H1 (cell line): ENCODE results near the gene GAST. TPM values are rescaled to one million over a fixed set of nuclear protein-coding genes. Genes with fewer than 3 reads are reported as not detected.
A peak's percentile ranks its signal among the peaks of the same experiment; 100 is the strongest.

Experiments
- CTCF ChIA-PET: fragments of 300-600 bp; sonication (Branson Sonifier 250); formaldehyde crosslinking; loops from one replicate; lab custom pipeline; 2021; ENCODE audit not compliant: partially characterized antibody; lab: Charles Lee
- POLR2A ChIA-PET: fragments of 300-600 bp; sonication (Branson Sonifier 250); formaldehyde crosslinking; loops from one replicate; lab custom pipeline; 2021; ENCODE audit warnings: inconsistent platforms; ENCODE audit not compliant: partially characterized antibody; lab: Charles Lee
- DNase-seq, 2 experiments: peaks; one replicate each; pipeline versions ENCODE4 v3.0.0 to v3.0.0-alpha.2; 2010 to 2022; ENCODE audit warnings: low spot score in 2 of 2, low read depth in 1 of 2, mixed read lengths in 1 of 2
- FAIRE-seq: peaks from 2 replicates; lab custom pipeline; 2011; peaks lifted over from hg19 to GRCh38; lab: Jason Lieb, UNC
- H2AFZ ChIP-seq: 2 replicates; pipeline ENCODE4 v1.8.1; 2012; ENCODE audit warnings: low read length, inconsistent platforms
- H2AK5ac ChIP-seq: 2 replicates; pipeline ENCODE4 v1.6.1; 2013; ENCODE audit warnings: low read depth, low read length
- H2BK120ac ChIP-seq: replicated peaks from 2 replicates; pipeline ENCODE3; 2013; ENCODE audit warnings: low read depth, low read length, inconsistent platforms
- H2BK12ac ChIP-seq: 2 replicates; pipeline ENCODE4 v1.6.1; 2013; ENCODE audit warnings: low read depth, low read length
- H2BK15ac ChIP-seq: 2 replicates; pipeline ENCODE4 v1.6.1; 2013; ENCODE audit warnings: low read length
- H2BK20ac ChIP-seq: 2 replicates; pipeline ENCODE4 v1.6.1; 2013; ENCODE audit warnings: low read length
- H2BK5ac ChIP-seq: 2 replicates; pipeline ENCODE4 v1.6.1; 2013; ENCODE audit warnings: low read depth, low read length
- H3K14ac ChIP-seq: 2 replicates; pipeline ENCODE4 v1.6.1; 2013; ENCODE audit warnings: inconsistent platforms; ENCODE audit not compliant: insufficient read length
- H3K18ac ChIP-seq: 2 replicates; pipeline ENCODE4 v1.6.1; 2013; ENCODE audit warnings: low read length; ENCODE audit errors: extremely low read depth
- H3K23ac ChIP-seq: 2 replicates; pipeline ENCODE4 v1.6.1; 2013; ENCODE audit warnings: inconsistent platforms; ENCODE audit not compliant: insufficient read length
- H3K23me2 ChIP-seq: 2 replicates; pipeline ENCODE4 v1.6.1; 2013; ENCODE audit warnings: low read depth, low read length
- H3K27ac ChIP-seq: 2 replicates; pipeline ENCODE4 v1.6.1; 2011; ENCODE audit warnings: low read depth, low read length, inconsistent platforms
- H3K27me3 ChIP-seq, 4 experiments: replicated peaks in 1 of 4; 1 replicate in 1 of 4; 2 replicates in 3 of 4; pipeline versions ENCODE4 v1.6.1 to v1.8.1; 2011 to 2013; ENCODE audit warnings: low read length in 3 of 4, mild to moderate bottlenecking in 3 of 4, inconsistent platforms in 2 of 4, mixed read lengths in 2 of 4, moderate library complexity in 1 of 4; ENCODE audit not compliant: control insufficient read depth in 3 of 4, insufficient read depth in 3 of 4; ENCODE audit errors: extremely low read depth in 1 of 4
- H3K36me3 ChIP-seq, 4 experiments: 2 replicates each; pipeline versions ENCODE4 v1.6.1 to v1.8.1; 2011 to 2013; ENCODE audit warnings: mild to moderate bottlenecking in 4 of 4, low read length in 3 of 4, moderate library complexity in 2 of 4, control low read depth in 1 of 4, inconsistent platforms in 1 of 4; ENCODE audit not compliant: insufficient read depth in 4 of 4, control insufficient read depth in 2 of 4
- H3K4ac ChIP-seq: replicated peaks from 2 replicates; pipeline ENCODE3; 2013; ENCODE audit warnings: low read length, low read depth, mixed read lengths, inconsistent platforms; ENCODE audit not compliant: insufficient read length
- H3K4me1 ChIP-seq, 4 experiments: replicated peaks in 1 of 4; 1 replicate in 1 of 4; 2 replicates in 3 of 4; pipeline versions ENCODE4 v1.6.1 to v1.8.1; 2011 to 2013; ENCODE audit warnings: low read length in 3 of 4, inconsistent platforms in 2 of 4, mixed read lengths in 1 of 4; ENCODE audit not compliant: insufficient read depth in 4 of 4, control insufficient read depth in 3 of 4
- H3K4me2 ChIP-seq, 2 experiments: 2 replicates each; pipeline versions ENCODE4 v1.6.1 to v1.8.1; 2011 to 2013; ENCODE audit warnings: low read depth in 2 of 2, low read length in 2 of 2, control low read depth in 1 of 2, inconsistent platforms in 1 of 2, mild to moderate bottlenecking in 1 of 2; ENCODE audit not compliant: insufficient read depth in 1 of 2
- H3K4me3 ChIP-seq, 4 experiments: fragments of 200-600, 300-600 bp in 1 of 4; sonication (generic), shearing (Covaris generic), sonication (Bioruptor Twin) in 1 of 4; 2 replicates each; pipeline versions ENCODE4 v1.5.1 to v1.8.1; 2011 to 2016; ENCODE audit warnings: low read length in 4 of 4, low read depth in 3 of 4, control low read depth in 2 of 4, inconsistent platforms in 2 of 4, mild to moderate bottlenecking in 2 of 4, mixed read lengths in 1 of 4, moderate library complexity in 1 of 4; ENCODE audit not compliant: insufficient read depth in 2 of 4; ENCODE audit errors: extremely low read depth in 1 of 4
- H3K56ac ChIP-seq: replicated peaks from 2 replicates; pipeline ENCODE3; 2013; ENCODE audit warnings: low read depth, mild to moderate bottlenecking, mixed read lengths, low read length, inconsistent platforms; ENCODE audit not compliant: insufficient read length
- H3K79me1 ChIP-seq: 2 replicates; pipeline ENCODE4 v1.6.1; 2013; ENCODE audit warnings: low read depth, low read length, control low read depth
- H3K79me2 ChIP-seq, 2 experiments: 2 replicates each; pipeline versions ENCODE4 v1.6.1 to v1.8.1; 2012 to 2013; ENCODE audit warnings: low read length in 2 of 2, mild to moderate bottlenecking in 2 of 2, inconsistent platforms in 1 of 2; ENCODE audit not compliant: insufficient read depth in 2 of 2, control insufficient read depth in 1 of 2
- H3K9ac ChIP-seq, 4 experiments: replicated peaks in 1 of 4; 1 replicate in 1 of 4; 2 replicates in 3 of 4; pipeline versions ENCODE4 v1.6.1 to v1.8.1; 2011 to 2013; ENCODE audit warnings: low read depth in 3 of 4, low read length in 3 of 4, control low read depth in 2 of 4, mild to moderate bottlenecking in 2 of 4, moderate library complexity in 2 of 4, inconsistent platforms in 1 of 4; ENCODE audit errors: extremely low read depth in 1 of 4
- H3K9me3 ChIP-seq, 2 experiments: 2 replicates each; pipeline versions ENCODE4 v1.6.1 to v1.8.1; 2012 to 2013; ENCODE audit warnings: mild to moderate bottlenecking in 2 of 2, moderate library complexity in 2 of 2, control low read depth in 1 of 2, inconsistent platforms in 1 of 2, low read depth in 1 of 2, low read length in 1 of 2, mixed read lengths in 1 of 2; ENCODE audit not compliant: insufficient read depth in 2 of 2
- H4K20me1 ChIP-seq, 2 experiments: replicated peaks in 1 of 2; 2 replicates each; pipeline versions ENCODE3 to v1.8.1; 2011 to 2013; ENCODE audit warnings: inconsistent platforms in 2 of 2, low read length in 2 of 2, mild to moderate bottlenecking in 1 of 2; ENCODE audit not compliant: insufficient read depth in 2 of 2, control insufficient read depth in 1 of 2
- H4K5ac ChIP-seq: 2 replicates; pipeline ENCODE4 v1.6.1; 2013; ENCODE audit warnings: low read length, low read depth, mixed read lengths, inconsistent platforms; ENCODE audit not compliant: insufficient read length
- H4K8ac ChIP-seq: 2 replicates; pipeline ENCODE4 v1.8.0; 2013; ENCODE audit warnings: mild to moderate bottlenecking, moderate library complexity, low read length, inconsistent platforms; ENCODE audit not compliant: insufficient read depth; ENCODE audit errors: extremely low read depth
- H4K91ac ChIP-seq: replicated peaks from 2 replicates; pipeline ENCODE3; 2013; ENCODE audit warnings: low read length, mixed read lengths, inconsistent platforms; ENCODE audit not compliant: insufficient read length
- BACH1 ChIP-seq: IDR thresholded peaks from 2 replicates; pipeline ENCODE4 v1.6.1; 2012; ENCODE audit warnings: low read length, improper control_type of control experiment
- EP300 ChIP-seq, 2 experiments: IDR thresholded peaks; 1 replicate in 1 of 2; 2 replicates in 1 of 2; pipeline ENCODE4 v1.6.1; 2011 to 2012; ENCODE audit warnings: low read depth in 2 of 2, low read length in 2 of 2, mild to moderate bottlenecking in 2 of 2, borderline replicate concordance in 1 of 2, inconsistent platforms in 1 of 2, moderate library complexity in 1 of 2
- GTF2F1 ChIP-seq: IDR thresholded peaks from 2 replicates; pipeline ENCODE4 v1.6.1; 2012; ENCODE audit warnings: low read depth, low read length, improper control_type of control experiment, borderline replicate concordance
- PHF8 ChIP-seq: fragments of 200-600 bp; sonication (generic); conservative IDR thresholded peaks from 2 replicates; pipeline ENCODE4 v1.7.1; 2012; ENCODE audit warnings: low read depth, mild to moderate bottlenecking, inconsistent platforms, low read length, moderate library complexity
- WGBS, 2 experiments: shearing (Covaris generic) in 1 of 2; methylation state at CpG; one replicate each; pipeline versions ENCODE4 v1.1.6 to v1.1.7; 2013 to 2015; ENCODE audit warnings: low lambda C conversion rate in 2 of 2, mixed read lengths in 2 of 2, inconsistent platforms in 1 of 2, low coverage in 1 of 2, missing lambda C conversion rate in 1 of 2; ENCODE audit not compliant: insufficient replicate concordance in 2 of 2, insufficient coverage in 1 of 2, insufficient read length in 1 of 2; ENCODE audit errors: extremely low coverage in 1 of 2, missing lambda C conversion rate in 1 of 2; 5-methylcytosine and 5-hydroxymethylcytosine counted together
- polyA plus RNA-seq, 7 experiments: library from polyadenylated mRNA; depleted of rRNA in 3 of 7; stranded (reverse) in 5 of 7; unstranded in 2 of 7; fragments of >200 nt in 5 of 7; fragments of 200-250 nt in 2 of 7; gene quantifications; 1 replicate in 5 of 7; 2 replicates in 1 of 7; 4 replicates in 1 of 7; pipeline versions ENCODE4 v1.2.1 to v1.2.3, GENCODE V29; 2011 to 2013; ENCODE audit warnings: missing spikeins in 2 of 7, mixed read lengths in 2 of 7
- total RNA-seq: library from RNA; stranded (reverse); fragmentation: NEBNext Ultra II Directional; extraction: Animal tissue kit (Norgen Biotek cat#: 25700); gene quantifications from 2 replicates; pipeline ENCODE4 v1.2.1, GENCODE V29; 2021
- TF ChIP-seq, protein P1 (sequence below): IDR thresholded peaks from 2 replicates; pipeline ENCODE4 v1.6.1; 2011; ENCODE audit warnings: low read depth, mild to moderate bottlenecking, low read length; ENCODE audit not compliant: insufficient read depth

GAST gene
- total and polyA plus RNA-seq, 2 of the 8 experiments (the other 6 are each of a cell fraction or from before 2014, with no cell fraction given), result not detected

DNA sequence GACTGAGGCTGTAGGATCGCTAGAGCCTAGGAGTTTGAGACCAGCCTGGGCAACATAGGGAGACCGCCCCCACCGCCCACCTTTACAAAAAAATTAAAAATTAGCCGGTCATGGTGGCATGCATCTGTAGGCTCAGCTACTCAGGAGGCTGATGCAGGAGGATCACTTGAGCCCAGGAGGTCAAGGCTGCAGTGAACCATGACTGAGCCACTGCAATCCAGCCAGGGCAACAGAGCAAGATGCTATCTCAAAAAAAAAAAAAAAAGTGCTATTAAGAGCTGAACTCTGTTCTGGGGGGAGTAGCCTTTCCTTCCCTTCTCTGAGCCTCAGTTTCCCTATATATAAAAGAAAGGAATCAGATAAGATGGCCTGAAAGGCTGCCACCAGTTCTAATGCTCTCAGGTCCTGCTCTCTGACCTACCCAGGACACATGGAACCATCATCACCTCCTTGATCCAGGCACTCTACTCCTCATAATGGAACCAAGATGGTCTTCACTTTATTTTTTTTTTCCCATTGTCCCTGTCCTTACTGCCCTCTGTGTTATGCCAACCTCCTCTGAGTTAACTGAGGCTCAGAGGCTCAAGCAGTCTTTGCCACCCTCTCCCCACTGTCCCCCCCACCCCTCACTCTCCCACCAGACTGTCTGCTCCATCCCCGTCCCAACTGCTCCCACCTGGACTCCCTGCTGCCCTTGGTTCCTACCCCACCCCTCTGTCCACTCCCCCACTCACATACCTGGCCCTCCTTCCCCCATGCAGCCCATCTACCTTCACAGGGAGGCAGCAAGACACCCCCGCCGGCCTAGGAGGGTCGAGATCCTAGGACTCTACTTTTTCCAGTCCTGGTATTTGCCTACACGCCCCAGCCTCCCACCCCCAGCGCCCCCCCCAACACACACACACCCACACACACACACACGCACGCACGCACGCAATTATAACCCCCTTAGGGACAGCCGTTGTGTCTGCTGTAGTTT is 47.3 kb upstream of the GAST start:
- Histone ChIP-seq H4K5ac (no peak overlapping the region), H3K56ac (no peak overlapping the region), H4K91ac (peak overlapping the region; percentile 79), H3K9ac (no peak overlapping the region), H3K36me3 (no peaks in the 10 kb centered on the region), H3K18ac (peak overlapping the region; percentile 75; the same call in 1 of the 2 replicates), H2AK5ac (no peak overlapping the region), H4K8ac (no peak overlapping the region), H3K4me2 (peak overlapping the region; percentile 68 to 96), H4K20me1 (no peaks in the 10 kb centered on the region), H3K9me3 (no peaks in the 10 kb centered on the region), H3K4ac (no peak overlapping the region), H3K79me2 (no peaks in the 10 kb centered on the region), H3K27me3 (no peaks in the 10 kb centered on the region; a peak in 3 of 7 replicates), H2BK20ac (no peak overlapping the region), H3K23ac (no peak overlapping the region), H2BK12ac (peak overlapping the region; percentile 84; the same call in 1 of the 2 replicates), H2BK15ac (peak overlapping the region; percentile 97), H3K79me1 (no peaks in the 10 kb centered on the region), H2BK5ac (no peak overlapping the region), H2AFZ (peak overlapping the region; percentile 82; the same call in 1 of the 2 replicates), H3K4me3 (peak overlapping the region in 2 of 4 experiments; percentile 42 to 67; a peak in 4 of 8 replicates), H3K14ac (no peak overlapping the region), H3K27ac (no peak overlapping the region), H3K4me1 (peaks cover 0 to 14% (median 6%) of the 10 kb centered on the region in 4 experiments; a peak in 5 of 7 replicates), H3K23me2 (peaks cover 10% of the 10 kb centered on the region), H2BK120ac (no peak overlapping the region)
- ChIA-PET POLR2A (interaction anchor here (0.6 to 7.6 kb wide), 11 partner anchors 11 to 1147 kb away, joined by 3 to 106 read pairs (median 5); partner anchors contain the start of genes EIF1 and KRT19), CTCF (interaction anchor here (0.6 to 12.1 kb wide), 40 partner anchors 9 to 1045 kb away, joined by 3 to 338 read pairs (median 4); no protein-coding TSS in a partner anchor)
- FAIRE-seq (no peak), DNase-seq (no peak)
- WGBS, 2 experiments, result 74% methylated on average over 9 of the region's 15 CpGs; no CpG with 5 or more reads in 1 of the 2 experiments
- TF ChIP-seq, protein P1, sequence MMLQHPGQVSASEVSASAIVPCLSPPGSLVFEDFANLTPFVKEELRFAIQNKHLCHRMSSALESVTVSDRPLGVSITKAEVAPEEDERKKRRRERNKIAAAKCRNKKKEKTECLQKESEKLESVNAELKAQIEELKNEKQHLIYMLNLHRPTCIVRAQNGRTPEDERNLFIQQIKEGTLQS, result no peak
- TF ChIP-seq PHF8, result no peak
- TF ChIP-seq GTF2F1, result no peak
- TF ChIP-seq BACH1, result no peak
- TF ChIP-seq EP300 (IDR thresholded peaks at IDR 0.05; ENCODE audit: borderline replicate concordance in 1 of 2, low read depth in 2 of 2, low read length in 2 of 2), result no peak
